Measurements from ENCODE around the gene IKBKE.

Gene IKBKE

DNA sequence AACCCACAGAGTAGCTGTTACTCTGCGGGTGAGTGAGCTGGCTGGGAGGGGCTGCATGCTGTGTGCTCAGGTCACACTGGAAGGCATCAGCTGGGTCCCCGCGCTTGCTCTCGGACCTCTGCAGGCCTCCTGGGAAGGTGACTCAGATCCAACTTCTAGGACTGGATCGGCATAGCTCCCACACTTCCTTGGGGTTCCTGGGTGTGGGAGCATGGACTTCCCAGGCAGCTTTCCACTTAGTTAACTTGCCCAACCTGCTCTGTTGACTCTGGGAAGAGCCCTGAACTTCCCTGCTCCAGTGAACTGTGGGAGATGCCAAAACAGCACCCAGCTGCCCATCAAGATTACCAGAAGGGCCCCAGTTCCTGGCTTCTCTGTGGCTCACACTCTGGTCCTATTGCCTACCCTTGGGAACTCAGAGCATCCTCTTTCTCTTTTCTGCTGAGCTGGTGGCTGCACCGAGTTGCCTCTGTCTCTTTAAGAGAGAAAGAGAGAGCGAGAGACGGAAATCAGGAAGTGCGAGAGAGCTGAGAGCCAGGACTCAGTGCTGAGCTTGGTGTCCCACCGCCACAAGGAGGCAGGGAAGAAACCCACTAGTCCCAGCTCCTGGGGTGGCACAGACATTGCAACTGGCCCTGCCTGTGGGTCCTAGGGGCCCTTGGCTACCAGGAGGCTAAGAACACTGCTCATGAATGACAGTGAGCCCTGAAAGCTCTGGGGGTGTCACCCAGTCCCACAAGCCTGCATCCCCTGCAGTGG is at the start of gene IKBKE:
Gene IKBKE, plus strand, starts transcription at position 544 of the 759 bp plus-strand sequence. CDS start 2,752 bp downstream, outside the sequence.
- DNase-seq = peak; percentile 72

DNA sequence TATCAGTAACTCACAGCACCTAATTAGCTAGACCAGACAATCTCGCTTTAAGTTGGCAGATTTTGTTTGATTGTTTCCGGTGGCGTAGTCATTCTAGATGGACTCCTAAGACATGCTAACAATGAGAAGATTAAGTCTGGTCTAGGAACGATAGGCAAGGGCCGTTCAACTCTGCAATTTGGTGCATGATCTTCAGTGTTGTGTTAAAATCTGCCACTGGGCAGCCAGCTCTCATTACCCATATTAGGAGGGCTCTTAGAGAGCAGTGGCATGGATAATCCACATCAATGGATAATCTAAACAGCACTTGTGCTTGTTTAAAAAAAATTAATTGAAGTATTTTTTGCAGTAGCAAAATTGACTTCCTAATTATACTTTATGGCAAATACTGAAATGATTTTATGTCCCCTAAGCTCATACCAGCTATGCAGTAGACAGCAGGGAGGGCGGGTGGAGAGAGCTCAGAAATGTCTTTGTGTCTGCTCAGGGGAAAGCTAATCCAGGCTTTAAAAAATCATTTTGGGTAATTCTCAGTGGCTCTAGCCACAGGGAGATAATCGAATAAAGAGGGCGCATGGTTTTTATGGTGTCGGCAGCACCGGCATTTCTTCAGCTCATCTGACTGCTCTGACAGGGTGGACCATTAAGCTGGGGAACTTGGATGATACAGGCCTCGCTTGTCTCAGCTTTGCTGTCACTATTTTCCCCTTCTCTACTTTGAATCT is 48.5 kb upstream of the IKBKE start:
- no peak for DNase-seq

DNA sequence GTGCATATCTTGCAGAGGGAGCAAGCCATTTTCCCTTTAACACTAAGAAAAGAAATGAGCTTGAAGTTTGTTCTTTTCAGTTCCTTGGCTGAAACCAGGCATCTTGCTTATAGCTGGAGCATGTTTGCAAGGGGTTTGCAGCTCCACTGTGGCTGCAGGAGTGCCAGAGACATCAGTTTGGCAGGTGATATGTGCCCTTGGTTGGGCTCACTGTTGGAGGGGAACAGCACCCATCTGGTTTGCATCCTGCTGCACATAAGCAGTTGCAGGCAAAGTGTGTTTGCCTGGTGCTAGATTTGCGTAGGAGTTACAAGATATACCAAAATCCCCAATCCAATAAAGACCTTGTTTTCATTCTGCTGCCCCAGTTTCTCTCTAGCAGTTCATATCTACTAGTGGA is 47.8 kb upstream of the IKBKE start:
- DNase-seq = no peak

DNA sequence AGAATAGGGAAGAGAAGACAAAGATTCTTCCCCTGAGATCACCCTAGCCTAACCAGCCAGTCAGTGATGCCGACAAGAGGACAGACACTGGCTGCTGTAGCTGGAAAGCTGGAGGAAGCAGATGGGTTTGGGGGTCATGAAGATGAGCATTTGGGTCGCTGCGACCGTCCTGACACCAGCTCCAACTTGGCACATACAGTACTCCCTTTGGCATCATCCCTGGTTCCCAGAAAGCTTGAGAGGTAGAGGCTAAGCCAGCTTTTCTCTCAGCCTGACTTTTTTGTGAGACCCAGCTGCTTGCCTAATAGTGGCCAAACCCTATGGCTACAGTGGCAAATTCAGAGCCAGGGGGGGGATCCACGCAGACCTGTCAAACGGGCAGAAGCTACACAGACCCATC is 43.0 kb upstream of the IKBKE start:
- no peak for DNase-seq

DNA sequence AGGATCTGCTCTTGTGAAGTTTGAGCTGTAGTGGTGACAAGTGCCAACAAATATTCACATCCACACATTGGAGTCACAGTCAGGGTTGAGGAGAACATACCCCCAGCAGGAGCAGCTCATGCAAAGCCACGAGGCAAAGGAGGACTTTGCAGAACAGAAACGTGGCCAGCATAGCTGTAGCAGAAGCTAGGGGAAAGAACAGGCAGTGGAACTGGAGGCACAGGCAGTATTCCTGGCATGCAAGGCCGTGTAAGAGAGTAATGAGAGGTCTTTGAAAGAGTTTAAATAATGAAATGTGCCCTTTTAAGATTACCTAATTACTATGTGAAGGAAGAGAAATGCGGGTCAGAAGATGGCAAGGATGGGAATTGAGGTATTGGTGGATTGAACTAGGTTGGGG is 40.9 kb upstream of the IKBKE start:
- DNase-seq = no peak

DNA sequence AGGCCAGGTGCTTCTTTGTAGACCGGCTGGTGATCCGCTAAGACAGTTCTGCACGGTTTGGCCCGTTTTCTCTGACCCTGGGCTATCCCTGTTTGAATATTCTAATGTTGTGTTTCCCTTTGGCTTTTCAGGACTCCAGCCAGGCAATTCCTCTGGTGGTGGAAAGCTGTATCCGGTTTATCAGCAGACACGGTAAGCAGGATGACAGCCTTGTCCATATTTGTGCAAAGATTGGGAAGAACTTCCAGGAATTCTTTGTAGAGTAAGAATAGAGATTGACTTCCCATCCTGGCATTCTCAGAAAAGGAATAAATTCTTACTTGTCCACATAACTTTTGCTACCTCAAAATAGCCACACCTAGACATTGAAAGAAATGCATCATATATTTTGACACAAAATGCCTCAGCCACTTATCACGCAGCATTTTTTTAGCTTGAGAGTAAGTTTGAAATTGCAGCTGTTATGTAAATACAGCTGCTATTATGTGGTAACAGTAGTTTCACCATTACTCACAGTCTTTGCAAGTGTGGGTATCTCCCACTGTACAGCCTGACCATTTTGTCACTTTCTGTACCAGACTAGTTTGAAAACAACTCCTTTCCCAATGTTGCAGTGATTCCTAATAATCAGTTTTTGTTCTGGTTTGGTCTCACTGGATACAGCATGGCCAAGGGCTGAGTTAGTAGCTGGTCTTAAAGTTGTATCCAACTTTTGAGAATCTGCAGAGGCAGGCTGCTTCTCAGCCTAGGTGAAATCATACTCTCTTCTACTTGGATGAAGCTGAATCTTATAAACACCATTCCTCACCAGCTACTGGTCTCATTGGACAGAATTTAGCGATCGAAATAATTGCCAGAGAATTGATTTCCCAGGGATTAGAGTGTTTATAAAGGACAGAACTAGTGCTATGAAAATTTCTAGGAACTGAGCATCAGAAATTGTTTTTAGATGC is 40.0 kb upstream of the IKBKE start:
- DNase-seq = no peak

DNA sequence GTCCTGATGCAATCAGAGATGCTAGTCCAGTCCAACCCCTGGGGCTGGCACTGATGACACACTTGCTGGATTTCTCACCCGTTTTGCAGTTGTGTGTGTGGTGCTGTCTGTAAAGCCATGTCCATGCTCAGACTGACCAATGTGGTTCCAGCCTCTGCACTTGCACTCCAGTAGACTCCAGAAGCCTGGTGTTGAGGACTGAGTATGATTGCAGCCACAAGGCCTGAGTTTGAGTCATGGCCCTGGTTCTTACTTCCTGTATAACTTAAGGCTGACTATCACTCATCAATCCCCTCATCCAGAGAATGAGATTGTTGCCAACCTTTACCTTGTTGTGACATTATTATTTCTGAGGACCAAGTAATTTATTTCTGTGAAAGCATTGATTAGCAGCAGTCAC is 34.8 kb upstream of the IKBKE start:
- no peak for DNase-seq

DNA sequence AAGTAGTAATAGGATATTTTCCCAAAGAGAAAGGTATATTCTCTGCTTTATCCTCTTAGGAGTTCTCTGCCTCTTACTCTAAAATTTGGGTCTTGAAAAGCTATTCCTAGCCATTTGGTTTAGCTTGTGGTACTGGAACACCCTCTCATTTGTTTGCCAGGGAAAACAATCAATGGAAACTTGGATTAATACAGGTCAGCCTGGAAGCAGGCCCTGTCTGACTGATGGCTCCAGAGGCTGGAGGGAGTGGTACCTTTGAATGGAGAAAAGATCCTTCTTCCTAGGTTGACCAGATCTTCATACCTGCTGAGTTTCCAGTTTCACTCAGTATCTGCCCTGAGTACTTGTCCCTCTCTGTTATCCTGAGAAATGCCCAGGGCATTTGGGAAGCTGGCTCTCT is 31.7 kb upstream of the IKBKE start:
- DNase-seq = no peak

DNA sequence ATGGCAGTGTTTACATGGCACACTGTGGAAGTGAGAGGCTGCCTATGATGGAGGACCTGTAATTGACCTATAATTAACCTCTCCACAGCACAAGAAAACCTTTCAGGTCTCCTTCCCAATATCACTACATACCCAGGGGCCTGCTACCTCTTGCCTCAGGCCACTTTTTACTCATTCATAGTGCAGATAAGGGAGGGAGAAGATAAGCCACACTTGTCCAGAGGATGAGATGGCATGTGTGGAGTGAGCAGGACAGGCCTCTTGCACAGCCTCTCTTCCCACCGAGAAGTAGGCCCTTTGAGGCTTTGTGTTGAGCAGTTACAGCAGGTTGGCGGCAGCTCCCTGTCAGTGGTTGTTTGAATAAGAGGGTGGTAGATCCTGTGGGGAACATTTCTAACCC is 31.1 kb upstream of the IKBKE start:
- DNase-seq = no peak

DNA sequence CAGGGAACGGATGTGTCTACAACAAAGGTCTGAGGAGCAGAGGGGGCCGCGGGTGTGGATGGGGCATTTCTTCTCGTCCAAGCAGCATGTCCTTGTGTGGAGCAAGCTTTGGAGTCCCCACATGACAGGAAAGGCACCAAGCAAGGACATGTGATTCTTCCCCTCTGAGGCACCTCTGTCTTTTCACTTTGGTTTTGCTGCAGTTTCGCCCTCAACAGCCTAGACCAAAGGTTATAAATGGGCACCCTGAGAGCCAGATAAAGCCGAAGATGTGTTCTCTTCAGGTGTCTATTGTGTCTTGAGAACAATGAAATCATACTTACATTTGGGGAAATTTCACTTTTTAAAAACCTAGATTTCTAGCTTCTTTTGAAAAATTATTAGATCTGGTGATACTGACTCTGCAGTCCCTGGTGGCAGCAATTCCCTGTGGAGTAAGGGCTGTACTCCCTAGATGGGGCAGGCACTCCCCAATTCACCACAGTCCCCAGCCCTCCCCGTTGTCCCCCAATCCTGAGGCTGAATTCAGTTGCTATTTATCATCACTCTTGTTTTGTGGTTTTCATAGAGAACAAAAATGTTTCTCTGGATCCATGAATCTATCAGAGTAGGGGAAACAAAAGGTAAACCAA is 28.8 kb upstream of the IKBKE start:
- DNase-seq = no peak

DNA sequence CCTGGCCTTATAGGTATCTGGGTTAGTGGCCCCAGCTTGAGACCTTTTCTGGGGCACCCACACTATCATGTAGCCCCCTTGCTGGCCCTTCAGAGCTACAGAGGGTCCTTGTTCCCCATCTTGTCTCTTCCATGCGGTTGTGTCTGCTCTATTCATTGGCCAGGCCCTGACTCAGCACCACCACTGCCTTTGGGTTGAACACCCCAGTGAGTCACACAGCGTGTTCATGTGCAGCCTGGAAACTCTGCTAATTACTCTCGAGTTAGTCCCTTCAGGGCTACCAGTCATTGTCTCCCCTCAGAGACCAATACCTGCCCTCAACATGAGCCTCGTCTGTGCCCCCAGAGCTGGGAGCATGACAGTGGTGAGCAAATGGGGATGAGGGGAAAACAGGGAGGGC is 28.2 kb upstream of the IKBKE start:
- no peak for DNase-seq

DNA sequence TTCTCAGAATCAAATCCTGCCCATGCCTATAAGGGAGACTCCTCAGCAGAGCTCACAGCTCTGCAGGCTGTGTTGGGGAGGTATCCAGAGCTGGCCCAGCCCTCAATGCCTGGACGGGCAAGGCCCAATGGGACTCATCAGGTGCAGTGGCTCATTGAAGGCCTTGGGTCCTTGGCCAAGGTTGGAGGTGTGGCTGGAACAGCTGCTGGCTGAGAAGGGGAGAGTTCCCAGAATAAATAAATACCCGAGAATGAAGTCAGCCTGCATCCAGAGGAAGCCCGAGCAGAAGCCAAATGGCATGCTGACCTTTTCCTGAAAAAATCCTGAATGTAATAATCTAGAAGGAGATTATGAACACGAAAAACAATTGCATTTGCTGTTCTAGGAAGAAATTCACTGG is 25.2 kb upstream of the IKBKE start:
- peak; percentile 85 for DNase-seq

DNA sequence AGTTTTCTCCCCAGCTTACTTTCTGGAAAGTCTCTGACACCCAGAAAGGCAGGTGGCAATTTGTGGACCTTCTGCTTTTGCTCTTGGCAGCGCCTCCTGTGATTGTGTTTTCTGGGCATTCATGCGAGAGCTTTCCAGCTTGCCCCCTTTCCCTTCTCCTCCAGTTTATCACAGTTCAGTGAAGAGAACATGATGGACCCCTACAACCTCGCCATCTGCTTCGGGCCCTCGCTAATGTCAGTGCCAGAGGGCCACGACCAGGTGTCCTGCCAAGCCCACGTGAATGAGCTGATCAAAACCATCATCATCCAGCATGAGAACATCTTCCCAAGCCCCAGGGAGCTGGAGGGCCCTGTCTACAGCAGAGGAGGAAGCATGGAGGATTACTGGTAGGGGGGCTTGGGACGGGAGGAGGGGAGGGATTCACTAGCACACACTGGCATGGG is 24.3 kb upstream of the IKBKE start:
- no peak for DNase-seq

DNA sequence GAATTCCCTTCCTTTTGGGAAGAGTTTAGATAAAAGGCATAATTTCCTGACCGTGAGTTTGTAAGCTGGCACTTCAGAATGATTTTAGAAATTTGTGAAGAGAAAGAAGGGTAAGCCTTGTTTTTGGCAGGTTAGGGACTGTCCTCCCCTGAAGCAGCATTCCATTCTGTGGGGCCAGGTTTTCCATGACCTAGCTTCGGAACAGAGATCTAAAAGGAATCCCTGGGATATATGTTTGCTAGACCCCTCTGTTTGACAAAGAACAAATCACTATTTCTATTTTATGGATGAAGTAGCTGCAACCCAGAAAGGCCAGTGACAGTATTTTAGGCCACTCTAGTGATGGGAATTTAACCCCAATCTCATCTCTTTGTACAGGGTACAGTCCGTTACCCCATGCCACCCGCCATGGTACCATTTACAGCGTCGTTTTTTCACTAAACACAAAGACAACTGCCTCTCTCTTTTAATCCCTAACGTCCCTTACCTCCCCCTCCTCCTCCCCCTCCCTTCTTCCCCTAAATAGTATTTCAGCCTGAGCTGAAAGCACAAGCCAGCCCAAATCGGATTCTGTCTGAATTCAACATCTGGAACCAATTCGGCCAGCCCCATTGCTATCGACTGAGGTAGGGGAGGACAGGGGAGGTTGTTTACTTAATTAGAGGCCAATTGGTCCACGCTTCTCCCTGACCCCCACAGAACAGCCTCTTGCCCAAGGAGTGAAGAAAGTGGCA is 23.4 kb upstream of the IKBKE start:
- DNase-seq = peak; percentile 62

DNA sequence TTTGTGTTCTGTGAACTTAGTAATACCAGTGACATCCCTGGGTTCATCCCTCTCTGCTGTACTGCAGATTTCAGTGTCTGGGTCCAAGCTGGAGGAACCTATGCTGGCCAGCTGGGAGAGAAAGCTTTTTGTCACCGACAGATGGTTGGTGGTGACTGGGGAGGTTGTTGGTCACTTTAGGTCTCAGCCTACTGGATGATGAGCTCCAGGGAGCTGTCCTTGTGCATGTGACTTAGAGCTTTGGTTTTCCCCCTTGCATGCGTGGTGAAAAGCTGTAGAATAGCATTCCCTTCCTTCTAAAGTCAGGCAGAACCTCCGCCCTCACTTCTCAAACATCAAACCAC is 22.9 kb upstream of the IKBKE start:
- no peak for DNase-seq

DNA sequence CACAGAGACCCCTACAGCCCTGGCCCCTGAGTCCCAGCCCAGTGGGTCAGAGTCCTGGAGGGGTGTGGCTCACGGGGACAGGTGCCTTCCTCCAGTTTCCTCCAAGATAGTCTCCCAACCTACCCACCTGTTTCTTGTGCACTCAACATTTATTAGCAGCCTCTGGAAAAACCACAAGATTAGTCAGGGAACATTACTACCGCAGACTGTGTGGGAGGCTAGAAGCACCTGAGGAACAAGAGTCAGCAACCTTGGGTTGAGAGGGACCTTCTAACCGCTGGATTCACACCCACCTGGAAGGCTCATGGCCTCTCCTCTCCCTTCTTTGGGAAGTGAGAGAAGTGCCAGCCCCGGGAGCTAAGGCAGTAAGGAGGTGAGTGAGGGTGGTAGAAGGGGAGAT is 22.5 kb upstream of the IKBKE start:
- DNase-seq = no peak

DNA sequence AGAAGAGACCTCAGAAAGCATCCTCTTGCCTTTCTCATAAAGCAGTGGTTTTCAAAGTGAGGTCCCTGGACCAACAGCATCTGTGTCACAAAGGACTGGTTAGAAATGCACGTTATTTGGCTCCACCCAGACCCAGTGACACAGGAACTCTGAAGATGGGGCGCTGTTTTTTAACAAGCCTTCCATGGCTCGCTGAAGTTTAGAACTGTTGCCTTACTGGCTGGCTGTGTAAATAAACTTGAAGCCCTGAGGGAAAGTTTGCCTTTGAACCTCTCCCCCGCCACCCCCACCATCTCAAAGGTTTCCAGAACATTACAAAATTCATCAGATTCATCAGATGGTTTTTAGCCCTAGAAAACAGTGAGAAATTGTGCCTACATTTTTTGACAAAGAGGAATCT is 21.8 kb upstream of the IKBKE start:
- no peak for DNase-seq

DNA sequence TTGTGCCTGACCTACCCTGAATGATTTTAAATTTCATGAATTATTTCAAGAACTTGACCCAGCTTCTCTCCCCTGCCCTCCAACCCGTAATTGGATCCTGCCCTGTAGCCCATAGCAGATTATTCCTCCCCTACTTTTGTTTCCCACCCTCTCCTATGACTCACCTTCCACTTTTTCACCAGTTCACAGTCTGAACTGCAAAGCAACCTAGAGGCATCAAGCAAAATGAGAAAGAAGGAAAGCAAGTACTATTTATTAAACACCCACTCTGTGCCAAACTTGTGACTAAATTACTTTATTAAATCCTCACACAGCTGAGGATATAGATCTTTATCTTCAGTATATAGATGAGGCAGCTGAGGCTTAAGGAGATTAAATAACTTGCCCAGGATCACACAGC is 20.7 kb upstream of the IKBKE start:
- no peak for DNase-seq

DNA sequence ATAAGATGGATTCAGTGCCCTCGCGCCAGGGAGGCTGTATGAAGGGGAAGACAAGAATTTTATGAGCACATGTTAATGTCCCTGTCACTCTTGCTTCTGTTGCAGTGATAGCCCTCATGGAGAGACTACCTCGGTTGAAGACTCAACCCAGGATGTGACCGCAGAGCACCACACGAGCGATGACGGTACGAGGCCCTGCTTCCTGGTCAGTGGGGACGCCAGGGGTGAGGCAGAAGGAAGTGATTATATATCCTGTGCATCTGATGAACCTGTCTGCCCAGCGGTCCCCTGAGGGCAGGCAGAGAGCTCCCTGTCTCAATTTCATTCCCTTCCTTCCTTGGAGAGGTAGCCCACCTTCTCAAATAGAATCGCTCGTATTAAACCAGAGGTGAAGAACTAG is 20.0 kb upstream of the IKBKE start:
- DNase-seq = no peak

DNA sequence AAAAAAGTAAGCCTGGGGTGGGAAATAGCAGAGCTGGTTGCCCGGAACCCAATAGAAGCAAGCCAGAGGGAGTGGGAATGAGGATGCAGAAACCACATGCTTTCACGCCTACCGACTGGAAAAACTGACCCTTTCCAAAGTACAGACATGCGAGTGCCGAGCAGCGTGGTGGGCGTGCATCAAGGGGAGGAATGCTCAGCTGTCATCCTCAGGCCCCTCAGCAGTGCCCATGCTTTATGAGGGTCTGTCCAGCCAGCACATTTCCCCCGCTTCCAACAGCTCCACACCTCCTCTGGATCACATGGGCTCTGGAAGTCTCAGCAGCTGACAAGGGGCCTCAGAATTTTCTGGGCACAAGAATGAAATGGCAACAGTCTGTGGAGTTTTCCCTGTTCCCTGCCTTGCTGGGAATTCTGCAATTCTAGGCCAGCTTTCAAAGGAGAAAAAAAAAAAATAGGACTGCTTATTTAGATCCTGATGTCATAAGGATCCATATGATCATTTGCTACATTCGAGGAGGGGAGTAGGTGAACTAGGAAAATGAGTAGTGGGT is 19.1 kb upstream of the IKBKE start:
- peak; percentile 85 for DNase-seq

DNA sequence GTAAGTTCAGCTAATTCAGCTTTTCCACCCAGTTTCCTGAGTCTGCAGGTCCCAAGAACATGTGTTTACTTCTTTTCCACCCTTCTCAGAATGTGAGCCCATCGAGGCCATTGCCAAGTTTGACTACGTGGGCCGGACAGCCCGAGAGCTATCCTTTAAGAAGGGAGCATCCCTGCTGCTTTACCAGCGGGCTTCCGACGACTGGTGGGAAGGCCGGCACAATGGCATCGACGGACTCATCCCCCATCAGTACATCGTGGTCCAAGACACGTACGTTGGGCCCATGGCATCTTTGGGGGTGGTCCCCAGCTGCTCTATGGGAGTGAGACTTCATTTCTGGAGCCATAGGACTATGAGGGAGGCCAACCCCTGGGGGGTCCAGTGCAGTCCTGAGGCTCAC is 17.2 kb upstream of the IKBKE start:
- DNase-seq = no peak

DNA sequence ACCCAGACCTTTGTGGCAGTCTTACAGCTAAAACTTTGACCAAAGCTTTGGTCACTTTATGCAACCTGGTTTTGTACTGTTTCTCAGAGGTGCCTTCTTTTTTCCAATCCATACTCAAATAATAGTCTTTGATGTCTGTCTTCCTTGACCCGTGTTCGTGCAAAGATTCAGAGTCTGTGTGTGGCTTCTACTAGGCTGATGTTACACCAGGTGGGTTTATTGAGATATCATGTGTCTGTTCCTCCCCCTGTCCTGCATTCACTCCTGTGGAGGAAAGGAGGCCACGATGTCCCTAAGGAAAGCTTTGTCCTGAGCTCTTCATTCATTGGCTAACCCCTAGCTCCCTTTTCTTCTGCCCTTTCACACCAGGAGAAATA is 15.0 kb upstream of the IKBKE start:
- no peak for DNase-seq

Measured in femur (tissue), 1 donor.